ENCODE measurements around the gene STARD5. TPM values are rescaled to one million over a fixed set of nuclear protein-coding genes. Genes with fewer than 3 reads are reported as not detected.

The STARD5 gene
- total RNA-seq, 2 experiments from 2014 or later: 6.5 to 20.3 TPM

GRCh38 chr15:81297147-81297572, 26.8 kb downstream of the STARD5 start:
- intact Hi-C loops (cut with micrococcal nuclease; ENCODE audit: unreplicated experiment): loop anchor here (1.0 to 10.0 kb wide), 3 partner anchors 20 to 748 kb away; partner anchors contain the start of genes MEX3B and STARD5
- POLR2A ChIA-PET: interaction anchor here (0.9 to 2.5 kb wide), 9 partner anchors 8 to 30 kb away, joined by 3 to 15 read pairs (median 6); partner anchors contain the start of gene STARD5
- DNase-seq (ENCODE audit: low spot score): no peak
- CTCF ChIA-PET (ENCODE audit: unreplicated experiment): interaction anchor here (1.2 to 2.6 kb wide), 3 partner anchors 11 to 30 kb away, joined by 3 to 10 read pairs (median 3); no protein-coding TSS in a partner anchor
- Histone ChIP-seq H3K36me3 (ENCODE audit: insufficient read depth, low read length) (peaks cover 48% of the 10 kb centered on the region), H3K9me2 (ENCODE audit: insufficient read depth, low read length) (no peaks in the 10 kb centered on the region), H3K27ac (ENCODE audit: low read depth, low read length, poor library complexity, severe bottlenecking) (peak overlapping the region; percentile 98), H3K9me3 (ENCODE audit: low read length) (no peaks in the 10 kb centered on the region), H4K20me1 (ENCODE audit: insufficient read depth, low read length) (peaks cover 15% of the 10 kb centered on the region; the same call in 1 of the 2 replicates), H3K4me1 (ENCODE audit: insufficient read depth, low read length, poor library complexity, severe bottlenecking) (peaks cover 73% of the 10 kb centered on the region), H3K4me2 (ENCODE audit: low read length) (peak overlapping the region; percentile 91), H3K4me3 (ENCODE audit: low read depth, low read length, poor library complexity, severe bottlenecking) (peak overlapping the region; percentile 92), H3K79me2 (ENCODE audit: insufficient read depth, low read depth, low read length) (peaks cover 55% of the 10 kb centered on the region), H2AFZ (ENCODE audit: low read length) (no peak overlapping the region)
- BruUV-seq (replicated peaks): no TSS peak
- TF ChIP-seq, protein P1, sequence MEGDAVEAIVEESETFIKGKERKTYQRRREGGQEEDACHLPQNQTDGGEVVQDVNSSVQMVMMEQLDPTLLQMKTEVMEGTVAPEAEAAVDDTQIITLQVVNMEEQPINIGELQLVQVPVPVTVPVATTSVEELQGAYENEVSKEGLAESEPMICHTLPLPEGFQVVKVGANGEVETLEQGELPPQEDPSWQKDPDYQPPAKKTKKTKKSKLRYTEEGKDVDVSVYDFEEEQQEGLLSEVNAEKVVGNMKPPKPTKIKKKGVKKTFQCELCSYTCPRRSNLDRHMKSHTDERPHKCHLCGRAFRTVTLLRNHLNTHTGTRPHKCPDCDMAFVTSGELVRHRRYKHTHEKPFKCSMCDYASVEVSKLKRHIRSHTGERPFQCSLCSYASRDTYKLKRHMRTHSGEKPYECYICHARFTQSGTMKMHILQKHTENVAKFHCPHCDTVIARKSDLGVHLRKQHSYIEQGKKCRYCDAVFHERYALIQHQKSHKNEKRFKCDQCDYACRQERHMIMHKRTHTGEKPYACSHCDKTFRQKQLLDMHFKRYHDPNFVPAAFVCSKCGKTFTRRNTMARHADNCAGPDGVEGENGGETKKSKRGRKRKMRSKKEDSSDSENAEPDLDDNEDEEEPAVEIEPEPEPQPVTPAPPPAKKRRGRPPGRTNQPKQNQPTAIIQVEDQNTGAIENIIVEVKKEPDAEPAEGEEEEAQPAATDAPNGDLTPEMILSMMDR (conservative IDR thresholded peaks at IDR 0.05; ENCODE audit: low read length): no peak
- TF ChIP-seq EZH2phosphoT487 (IDR thresholded peaks at IDR 0.05; ENCODE audit: borderline replicate concordance, low read depth, low read length): no peak

GRCh38 chr15:81296673-81297072, 27.3 kb downstream of the STARD5 start:
- H3K79me2 ChIP-seq (ENCODE audit: insufficient read depth, low read depth, low read length): peaks cover 50% of the 10 kb centered on the region
- peaks cover 73% of the 10 kb centered on the region for H3K4me1 ChIP-seq (ENCODE audit: insufficient read depth, low read length, poor library complexity, severe bottlenecking)
- DNase-seq (ENCODE audit: low spot score): peak; percentile 94
- no TSS peak for BruUV-seq (replicated peaks)
- ChIA-PET POLR2A (interaction anchor here (0.8 to 2.4 kb wide), 9 partner anchors 8 to 31 kb away, joined by 3 to 15 read pairs (median 4); partner anchors contain the start of gene STARD5), CTCF (ENCODE audit: unreplicated experiment) (interaction anchor here (0.7 to 2.6 kb wide), 5 partner anchors 10 to 31 kb away, joined by 3 to 10 read pairs (median 3); no protein-coding TSS in a partner anchor)
- H3K36me3 ChIP-seq (ENCODE audit: insufficient read depth, low read length): peaks cover 43% of the 10 kb centered on the region
- H3K27ac ChIP-seq (ENCODE audit: low read depth, low read length, poor library complexity, severe bottlenecking): peak overlapping the region; percentile 98
- TF ChIP-seq, protein P1 (conservative IDR thresholded peaks at IDR 0.05; ENCODE audit: low read length): no peak
- no peak for TF ChIP-seq EZH2phosphoT487 (IDR thresholded peaks at IDR 0.05; ENCODE audit: borderline replicate concordance, low read depth, low read length)
- H3K9me2 ChIP-seq (ENCODE audit: insufficient read depth, low read length): no peaks in the 10 kb centered on the region
- peaks cover 15% of the 10 kb centered on the region; the same call in 1 of the 2 replicates for H4K20me1 ChIP-seq (ENCODE audit: insufficient read depth, low read length)
- intact Hi-C loops (cut with micrococcal nuclease; ENCODE audit: unreplicated experiment): loop anchor here (1.0 to 10.0 kb wide), 3 partner anchors 21 to 748 kb away; partner anchors contain the start of genes MEX3B and STARD5
- H3K4me2 ChIP-seq (ENCODE audit: low read length): peak overlapping the region; percentile 91
- peak overlapping the region; percentile 92 for H3K4me3 ChIP-seq (ENCODE audit: low read depth, low read length, poor library complexity, severe bottlenecking)
- no peak overlapping the region for H2AFZ ChIP-seq (ENCODE audit: low read length)
- H3K9me3 ChIP-seq (ENCODE audit: low read length): no peaks in the 10 kb centered on the region
